IMR-90 (cell line): ENCODE results near the gene MAFB. TPM values are rescaled to one million over a fixed set of nuclear protein-coding genes. Genes with fewer than 3 reads are reported as not detected.

ENCODE experiments used
- ATAC-seq: fragments of 200-7000 bp; cut with Tn5 transposase; 2 replicates; pipeline ENCODE4 v1.9.1; 2020; ENCODE audit warnings: low read depth, mild to moderate bottlenecking, moderate library complexity
- BruUV-seq: library from RNA; stranded (reverse); fragments of 400-500 nt; replicated peaks from 2 replicates; lab custom pipeline; 2021; lab: Mats Ljungman, UMichigan
- CTCF ChIA-PET: fragments of 300-600 bp; formaldehyde crosslinking; extraction: SDS; loops from one replicate; lab custom pipeline; 2021; ENCODE audit warnings: antibody characterized with exemption; lab: Yijun Ruan, JAX
- POLR2A ChIA-PET: fragments of 300-600 bp; sonication (Branson Sonifier 250); formaldehyde crosslinking; loops from one replicate; lab custom pipeline; 2022; ENCODE audit warnings: antibody characterized with exemption; ENCODE audit not compliant: unreplicated experiment; lab: Charles Lee
- DNase-seq: peaks from one replicate; pipeline ENCODE4 v3.0.0; 2013
- H2AFZ ChIP-seq: replicated peaks from 2 replicates; pipeline ENCODE3; 2013; ENCODE audit warnings: low read length, mild to moderate bottlenecking; ENCODE audit not compliant: poor library complexity
- H2AK5ac ChIP-seq: 2 replicates; pipeline ENCODE4 v1.6.1; 2013; ENCODE audit warnings: low read depth, low read length, inconsistent platforms
- H2AK9ac ChIP-seq: replicated peaks from 2 replicates; pipeline ENCODE3; 2013; ENCODE audit warnings: mild to moderate bottlenecking, low read depth, low read length, moderate library complexity; ENCODE audit not compliant: poor library complexity
- H2BK120ac ChIP-seq: 2 replicates; pipeline ENCODE4 v1.6.1; 2013; ENCODE audit warnings: low read depth, low read length, inconsistent platforms
- H2BK15ac ChIP-seq: 3 replicates; pipeline ENCODE4 v1.6.1; 2013; ENCODE audit warnings: low read depth, low read length, inconsistent platforms
- H2BK20ac ChIP-seq: 2 replicates; pipeline ENCODE4 v1.6.1; 2013; ENCODE audit warnings: low read depth, mild to moderate bottlenecking, inconsistent platforms, low read length, moderate library complexity
- H2BK5ac ChIP-seq: 2 replicates; pipeline ENCODE4 v1.6.1; 2013; ENCODE audit warnings: mild to moderate bottlenecking, low read depth, low read length, inconsistent platforms; ENCODE audit not compliant: poor library complexity, severe bottlenecking
- H3K14ac ChIP-seq: replicated peaks from 2 replicates; pipeline ENCODE4 v1.6.1; 2013; ENCODE audit warnings: low read depth, low read length, inconsistent platforms
- H3K18ac ChIP-seq: 2 replicates; pipeline ENCODE4 v1.6.1; 2013; ENCODE audit warnings: low read depth, low read length, control low read depth
- H3K23ac ChIP-seq: 2 replicates; pipeline ENCODE4 v1.6.1; 2013; ENCODE audit warnings: low read depth, low read length, inconsistent platforms
- H3K27ac ChIP-seq: 2 replicates; pipeline ENCODE4 v1.5.1; 2013; ENCODE audit warnings: mild to moderate bottlenecking, control low read depth, low read length; ENCODE audit not compliant: insufficient read depth
- H3K27me3 ChIP-seq: 2 replicates; pipeline ENCODE4 v1.6.1; 2013; ENCODE audit warnings: low read length; ENCODE audit not compliant: control insufficient read depth, insufficient read depth
- H3K36me3 ChIP-seq: 2 replicates; pipeline ENCODE4 v1.6.1; 2013; ENCODE audit warnings: low read length, mixed read lengths; ENCODE audit not compliant: control insufficient read depth, insufficient read depth
- H3K4ac ChIP-seq: 2 replicates; pipeline ENCODE4 v1.6.1; 2013; ENCODE audit warnings: low read depth, low read length, inconsistent platforms
- H3K4me1 ChIP-seq: 2 replicates; pipeline ENCODE4 v1.6.1; 2013; ENCODE audit warnings: low read length, mixed read lengths; ENCODE audit not compliant: control insufficient read depth, insufficient read depth
- H3K4me2 ChIP-seq: 2 replicates; pipeline ENCODE4 v1.6.1; 2013; ENCODE audit warnings: low read depth, mild to moderate bottlenecking, control low read depth, low read length, moderate library complexity
- H3K4me3 ChIP-seq: 2 replicates; pipeline ENCODE4 v1.5.1; 2013; ENCODE audit warnings: low read depth, mild to moderate bottlenecking, control low read depth, low read length, moderate library complexity; ENCODE audit not compliant: insufficient read depth
- H3K56ac ChIP-seq: 2 replicates; pipeline ENCODE4 v1.6.1; 2013; ENCODE audit warnings: low read length, inconsistent platforms; ENCODE audit not compliant: insufficient read depth; ENCODE audit errors: extremely low read depth
- H3K79me1 ChIP-seq, 2 experiments: 2 replicates each; pipeline ENCODE4 v1.6.1; 2013; ENCODE audit warnings: low read length in 2 of 2, inconsistent platforms in 1 of 2, low read depth in 1 of 2
- H3K9ac ChIP-seq: 2 replicates; pipeline ENCODE4 v1.6.1; 2013; ENCODE audit warnings: low read depth, low read length, control low read depth
- H3K9me1 ChIP-seq: 2 replicates; pipeline ENCODE4 v1.6.1; 2013; ENCODE audit warnings: low read length, inconsistent platforms; ENCODE audit not compliant: insufficient read depth
- H3K9me3 ChIP-seq: 2 replicates; pipeline ENCODE4 v1.6.1; 2013; ENCODE audit warnings: low read length; ENCODE audit not compliant: control insufficient read depth, insufficient read depth
- H4K20me1 ChIP-seq: 2 replicates; pipeline ENCODE4 v1.6.1; 2013; ENCODE audit warnings: low read length, inconsistent platforms; ENCODE audit not compliant: insufficient read depth
- H4K5ac ChIP-seq: 2 replicates; pipeline ENCODE4 v1.6.1; 2013; ENCODE audit warnings: mild to moderate bottlenecking, low read depth, low read length, control low read depth
- H4K8ac ChIP-seq, 2 experiments: 2 replicates each; pipeline ENCODE4 v1.6.1; 2013; ENCODE audit warnings: low read depth in 2 of 2, low read length in 2 of 2, control low read depth in 1 of 2, inconsistent platforms in 1 of 2
- H4K91ac ChIP-seq: 2 replicates; pipeline ENCODE4 v1.6.1; 2013; ENCODE audit warnings: low read depth, low read length, inconsistent platforms; ENCODE audit not compliant: insufficient read depth
- BHLHE40 ChIP-seq: fragments of 150-350 bp; IDR thresholded peaks from 2 replicates; pipeline ENCODE4 v1.6.1; 2016; ENCODE audit warnings: mild to moderate bottlenecking, low read depth, low read length
- CEBPB ChIP-seq: IDR thresholded peaks from 2 replicates; pipeline ENCODE4 v1.6.1; 2012; ENCODE audit warnings: low read depth, low read length, improper control_type of control experiment
- CHD1 ChIP-seq: IDR thresholded peaks from 2 replicates; pipeline ENCODE4 v1.6.1; 2012; ENCODE audit warnings: low read depth, low read length, improper control_type of control experiment
- CTCF ChIP-seq: conservative IDR thresholded peaks from 2 replicates; pipeline ENCODE4 v1.5.1; 2012; ENCODE audit warnings: mild to moderate bottlenecking, low read depth, low read length, improper control_type of control experiment
- FOS ChIP-seq: fragments of 150-350 bp; IDR thresholded peaks from 2 replicates; pipeline ENCODE4 v1.6.1; 2016; ENCODE audit warnings: low read depth, low read length
- MAFK ChIP-seq: IDR thresholded peaks from 2 replicates; pipeline ENCODE4 v1.6.1; 2012; ENCODE audit warnings: low read depth, low read length, improper control_type of control experiment
- MAZ ChIP-seq: IDR thresholded peaks from 2 replicates; pipeline ENCODE4 v1.6.1; 2012; ENCODE audit warnings: low read depth, mild to moderate bottlenecking, low read length, improper control_type of control experiment, moderate library complexity, borderline replicate concordance
- MXI1 ChIP-seq: IDR thresholded peaks from 2 replicates; pipeline ENCODE4 v1.6.1; 2012; ENCODE audit warnings: low read depth, mild to moderate bottlenecking, low read length, moderate library complexity, borderline replicate concordance
- NFE2L2 ChIP-seq: fragments of 150-350 bp; IDR thresholded peaks from 2 replicates; pipeline ENCODE4 v1.6.1; 2016; ENCODE audit warnings: low read depth, mild to moderate bottlenecking, low read length
- POLR2A ChIP-seq: IDR thresholded peaks from 2 replicates; pipeline ENCODE4 v1.6.1; 2012; ENCODE audit warnings: mild to moderate bottlenecking, low read depth, low read length
- RAD21 ChIP-seq: IDR thresholded peaks from 2 replicates; pipeline ENCODE4 v1.6.1; 2012; ENCODE audit warnings: low read length, improper control_type of control experiment
- RCOR1 ChIP-seq: IDR thresholded peaks from 2 replicates; pipeline ENCODE4 v1.6.1; 2012; ENCODE audit warnings: mild to moderate bottlenecking, low read length, improper control_type of control experiment; ENCODE audit not compliant: insufficient replicate concordance
- RFX5 ChIP-seq: IDR thresholded peaks from 2 replicates; pipeline ENCODE4 v1.8.0; 2012; ENCODE audit warnings: low read depth, mild to moderate bottlenecking, low read length, moderate library complexity
- SMC3 ChIP-seq: fragments of 150-350 bp; IDR thresholded peaks from 2 replicates; pipeline ENCODE4 v1.6.1; 2016; ENCODE audit warnings: low read depth, mild to moderate bottlenecking, antibody characterized with exemption, low read length, moderate library complexity
- WGBS, 2 experiments: methylation state at CpG; one replicate each; pipeline versions ENCODE4 v1.1.5 to v1.1.7; 2013; ENCODE audit warnings: missing lambda C conversion rate in 2 of 2; ENCODE audit not compliant: insufficient read length in 1 of 2; ENCODE audit errors: extremely low coverage in 2 of 2; 5-methylcytosine and 5-hydroxymethylcytosine counted together
- dilution Hi-C: fragments of 300-500 bp; cut with HindIII; formaldehyde crosslinking; loops from one replicate; pipeline ENCODE4 v1.14.3; 2018; ENCODE audit warnings: low sequenced_read_pairs; ENCODE audit not compliant: unreplicated experiment
- in situ Hi-C: fragments of 300-500 bp; cut with MboI; formaldehyde crosslinking; loops from 3 replicates; pipeline ENCODE4 v1.14.3; 2019; ENCODE audit warnings: low sequenced_read_pairs, inconsistent platforms, mixed read lengths
- intact Hi-C: fragments of 100-400 bp; cut with micrococcal nuclease; formaldehyde crosslinking; loops from 2 replicates; pipeline ENCODE4 v1.10.0; 2022
- polyA plus RNA-seq, 3 experiments: library from polyadenylated mRNA; depleted of rRNA; stranded (reverse); fragments of >200 nt; gene quantifications; 2 replicates each; pipeline ENCODE4 v1.2.3, GENCODE V29; 2012; ENCODE audit warnings: low replicate concordance in 1 of 3
- total RNA-seq: library from RNA; depleted of rRNA; stranded (reverse); fragments of >200 nt; gene quantifications from 2 replicates; pipeline ENCODE4 v1.2.3, GENCODE V29; 2012
- TF ChIP-seq, protein P1 (sequence below): fragments of 150-350 bp; IDR thresholded peaks from 2 replicates; pipeline ENCODE4 v1.6.1; 2017; ENCODE audit warnings: mild to moderate bottlenecking, antibody characterized with exemption, low read length, low read depth
- TF ChIP-seq, protein P2 (sequence below): fragments of 150-350 bp; IDR thresholded peaks from 2 replicates; pipeline ENCODE4 v1.6.1; 2016; ENCODE audit warnings: low read depth, mild to moderate bottlenecking, low read length, moderate library complexity, borderline replicate concordance

Gene MAFB
- total and polyA plus RNA-seq, 2 of the 4 experiments (the other 2 are of a cell fraction): 0.07 TPM; not detected in 1

GRCh38 chr20:40657526-40657925, 31.5 kb downstream of the MAFB start:
- Histone ChIP-seq H3K4me2 (no peak overlapping the region), H3K27ac (no peak overlapping the region), H3K9ac (no peak overlapping the region), H2BK20ac (no peak overlapping the region), H3K4me1 (no peaks in the 10 kb centered on the region), H3K4ac (no peak overlapping the region), H4K5ac (no peak overlapping the region), H4K91ac (no peak overlapping the region), H3K14ac (no peak overlapping the region), H3K18ac (no peak overlapping the region), H3K9me3 (no peaks in the 10 kb centered on the region), H2AK5ac (no peak overlapping the region), H2BK5ac (no peak overlapping the region), H3K27me3 (peaks cover 2% of the 10 kb centered on the region; the same call in 1 of the 2 replicates), H3K56ac (no peak overlapping the region), H2BK120ac (no peak overlapping the region), H2BK15ac (no peak overlapping the region), H3K23ac (no peak overlapping the region), H3K79me1 (no peaks in the 10 kb centered on the region), H2AFZ (no peak overlapping the region), H3K36me3 (no peaks in the 10 kb centered on the region), H4K8ac (no peak overlapping the region), H4K20me1 (no peaks in the 10 kb centered on the region), H3K4me3 (no peak overlapping the region), H3K9me1 (no peaks in the 10 kb centered on the region), H2AK9ac (no peak overlapping the region)
- ChIA-PET CTCF (no interaction called here), POLR2A (no interaction called here)
- in situ Hi-C loops: no loop called here
- dilution Hi-C loops: no loop called here
- no peak for TF ChIP-seq RAD21
- TF ChIP-seq, protein P1, sequence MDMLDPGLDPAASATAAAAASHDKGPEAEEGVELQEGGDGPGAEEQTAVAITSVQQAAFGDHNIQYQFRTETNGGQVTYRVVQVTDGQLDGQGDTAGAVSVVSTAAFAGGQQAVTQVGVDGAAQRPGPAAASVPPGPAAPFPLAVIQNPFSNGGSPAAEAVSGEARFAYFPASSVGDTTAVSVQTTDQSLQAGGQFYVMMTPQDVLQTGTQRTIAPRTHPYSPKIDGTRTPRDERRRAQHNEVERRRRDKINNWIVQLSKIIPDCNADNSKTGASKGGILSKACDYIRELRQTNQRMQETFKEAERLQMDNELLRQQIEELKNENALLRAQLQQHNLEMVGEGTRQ: no peak
- no peak for TF ChIP-seq MAZ
- TF ChIP-seq SMC3: no peak
- TF ChIP-seq RFX5: no peak
- no peak for TF ChIP-seq MXI1
- TF ChIP-seq CTCF: no peak
- TF ChIP-seq CEBPB: no peak
- no peak for TF ChIP-seq NFE2L2
- no peak for TF ChIP-seq MAFK
- no peak for TF ChIP-seq POLR2A
- no peak for TF ChIP-seq RCOR1
- no peak for TF ChIP-seq BHLHE40
- no peak for TF ChIP-seq FOS
- no peak for TF ChIP-seq CHD1
- TF ChIP-seq, protein P2, sequence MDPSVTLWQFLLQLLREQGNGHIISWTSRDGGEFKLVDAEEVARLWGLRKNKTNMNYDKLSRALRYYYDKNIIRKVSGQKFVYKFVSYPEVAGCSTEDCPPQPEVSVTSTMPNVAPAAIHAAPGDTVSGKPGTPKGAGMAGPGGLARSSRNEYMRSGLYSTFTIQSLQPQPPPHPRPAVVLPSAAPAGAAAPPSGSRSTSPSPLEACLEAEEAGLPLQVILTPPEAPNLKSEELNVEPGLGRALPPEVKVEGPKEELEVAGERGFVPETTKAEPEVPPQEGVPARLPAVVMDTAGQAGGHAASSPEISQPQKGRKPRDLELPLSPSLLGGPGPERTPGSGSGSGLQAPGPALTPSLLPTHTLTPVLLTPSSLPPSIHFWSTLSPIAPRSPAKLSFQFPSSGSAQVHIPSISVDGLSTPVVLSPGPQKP: no peak
- ATAC-seq: no peak
- no CpG with 5 or more reads among the region's 4 CpGs for WGBS, 2 experiments
- DNase-seq: no peak
- no TSS peak for BruUV-seq
- intact Hi-C loops: no loop called here
